BE2C (cell line): Measurements from ENCODE around the gene SLC4A5.
"Not testable (repeated sequence)": the region's sequence is repeated elsewhere in the genome, so short reads cannot be mapped to it uniquely, and the experiment has no call there.

Experiments
- DNase-seq: peaks from one replicate; pipeline ENCODE4 v3.0.0-alpha.2; 2020
- H3K27me3 ChIP-seq: fragments of 250-450 bp; sonication (Bioruptor Pico); 2 replicates; pipeline ENCODE4 v1.5.1; 2020; ENCODE audit warnings: mild to moderate bottlenecking
- H3K36me3 ChIP-seq: fragments of 250-450 bp; sonication (Bioruptor Pico); 2 replicates; pipeline ENCODE4 v1.5.1; 2020; ENCODE audit warnings: mild to moderate bottlenecking
- H3K4me1 ChIP-seq: fragments of 250-450 bp; sonication (Bioruptor Pico); 2 replicates; pipeline ENCODE4 v1.5.1; 2020
- H3K4me3 ChIP-seq: 2 replicates; pipeline ENCODE4 v1.5.1; 2011; ENCODE audit warnings: low read depth, low read length
- H3K9me3 ChIP-seq: fragments of 250-450 bp; sonication (Bioruptor Pico); 2 replicates; pipeline ENCODE4 v1.5.1; 2020
- TF ChIP-seq, protein P1 (sequence below): IDR thresholded peaks from 2 replicates; pipeline ENCODE4 v1.5.1; 2012; ENCODE audit warnings: mild to moderate bottlenecking, low read depth, low read length

SLC4A5 gene

DNA sequence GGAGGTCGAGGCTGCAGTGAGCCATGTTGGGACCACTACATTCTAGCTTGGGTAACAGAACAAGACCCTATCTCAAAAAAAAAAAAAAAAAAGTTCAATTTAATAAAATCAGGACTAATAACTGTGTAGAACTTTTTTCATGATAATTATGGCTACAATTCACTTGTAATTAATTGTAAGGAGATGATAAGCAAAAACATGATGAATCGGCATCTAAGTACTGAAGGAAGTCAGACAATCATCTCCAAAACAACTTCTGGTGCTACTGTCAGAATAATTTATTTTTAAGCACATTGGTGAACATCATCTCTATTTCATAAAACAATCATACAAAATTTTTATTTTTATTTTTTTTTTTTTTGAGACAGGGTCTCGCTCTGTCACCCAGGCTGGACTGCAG, 154.5 kb downstream of the SLC4A5 start:
- TF ChIP-seq, protein P1, sequence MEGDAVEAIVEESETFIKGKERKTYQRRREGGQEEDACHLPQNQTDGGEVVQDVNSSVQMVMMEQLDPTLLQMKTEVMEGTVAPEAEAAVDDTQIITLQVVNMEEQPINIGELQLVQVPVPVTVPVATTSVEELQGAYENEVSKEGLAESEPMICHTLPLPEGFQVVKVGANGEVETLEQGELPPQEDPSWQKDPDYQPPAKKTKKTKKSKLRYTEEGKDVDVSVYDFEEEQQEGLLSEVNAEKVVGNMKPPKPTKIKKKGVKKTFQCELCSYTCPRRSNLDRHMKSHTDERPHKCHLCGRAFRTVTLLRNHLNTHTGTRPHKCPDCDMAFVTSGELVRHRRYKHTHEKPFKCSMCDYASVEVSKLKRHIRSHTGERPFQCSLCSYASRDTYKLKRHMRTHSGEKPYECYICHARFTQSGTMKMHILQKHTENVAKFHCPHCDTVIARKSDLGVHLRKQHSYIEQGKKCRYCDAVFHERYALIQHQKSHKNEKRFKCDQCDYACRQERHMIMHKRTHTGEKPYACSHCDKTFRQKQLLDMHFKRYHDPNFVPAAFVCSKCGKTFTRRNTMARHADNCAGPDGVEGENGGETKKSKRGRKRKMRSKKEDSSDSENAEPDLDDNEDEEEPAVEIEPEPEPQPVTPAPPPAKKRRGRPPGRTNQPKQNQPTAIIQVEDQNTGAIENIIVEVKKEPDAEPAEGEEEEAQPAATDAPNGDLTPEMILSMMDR = no peak
- no peaks in the 10 kb centered on the region for H3K27me3 ChIP-seq
- no peaks in the 10 kb centered on the region for H3K9me3 ChIP-seq
- H3K4me3 ChIP-seq = no peak overlapping the region
- H3K4me1 ChIP-seq = no peaks in the 10 kb centered on the region
- DNase-seq = no peak
- H3K36me3 ChIP-seq = no peaks in the 10 kb centered on the region

DNA sequence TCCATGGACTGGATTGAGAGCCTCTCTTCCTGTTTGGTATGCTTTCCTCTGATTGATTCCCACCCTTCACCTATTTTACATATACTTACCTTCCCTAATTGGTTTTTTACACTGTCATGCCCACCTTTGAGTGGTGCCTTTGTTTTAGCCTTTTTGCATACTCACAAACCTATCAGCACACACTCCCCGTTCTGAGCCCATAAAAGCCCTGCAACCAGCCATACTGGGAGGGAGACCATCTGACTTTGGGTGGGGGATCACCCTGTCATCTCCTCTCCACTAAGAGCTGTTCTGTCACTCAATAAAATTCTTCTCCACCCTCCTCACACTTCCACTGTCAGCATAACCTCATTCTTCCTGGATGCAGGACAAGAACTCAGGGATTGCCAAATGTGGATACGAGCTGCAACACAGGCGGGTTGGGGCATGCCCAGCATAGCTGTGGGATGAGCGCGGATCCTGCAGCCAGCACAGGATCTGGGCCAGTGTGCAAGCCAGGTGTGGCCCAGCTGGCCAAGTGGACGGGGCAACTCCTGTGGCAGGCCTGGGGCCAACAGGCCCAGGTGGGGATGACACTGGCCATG, 155.1 kb downstream of the SLC4A5 start:
- Histone ChIP-seq H3K4me3 (no peak overlapping the region), H3K9me3 (no peaks in the 10 kb centered on the region), H3K4me1 (no peaks in the 10 kb centered on the region), H3K27me3 (no peaks in the 10 kb centered on the region), H3K36me3 (no peaks in the 10 kb centered on the region)
- TF ChIP-seq, protein P1 = no peak
- DNase-seq = no peak

DNA sequence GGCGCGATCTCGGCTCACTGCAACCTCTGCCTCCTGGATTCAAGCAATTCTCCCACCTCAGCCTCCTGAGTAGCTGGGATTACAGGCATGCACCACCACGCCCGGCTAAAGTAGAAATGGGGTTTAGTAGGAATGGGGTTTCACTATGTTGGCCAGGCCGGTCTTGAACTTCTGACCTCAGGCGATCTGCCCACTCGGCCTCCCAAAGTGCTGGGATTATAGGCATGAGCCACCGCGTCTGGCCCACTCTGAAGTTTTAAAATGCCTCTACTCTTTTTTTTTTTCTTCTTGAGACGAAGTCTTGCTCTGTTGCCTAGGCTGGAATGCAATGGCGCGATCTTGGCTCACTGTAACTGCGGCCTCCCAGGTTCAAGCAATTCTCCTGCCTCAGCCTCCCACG, 156.5 kb downstream of the SLC4A5 start:
- not testable (repeated sequence) for H3K27me3 ChIP-seq, H3K36me3 ChIP-seq, H3K9me3 ChIP-seq, H3K4me1 ChIP-seq, H3K4me3 ChIP-seq, DNase-seq

DNA sequence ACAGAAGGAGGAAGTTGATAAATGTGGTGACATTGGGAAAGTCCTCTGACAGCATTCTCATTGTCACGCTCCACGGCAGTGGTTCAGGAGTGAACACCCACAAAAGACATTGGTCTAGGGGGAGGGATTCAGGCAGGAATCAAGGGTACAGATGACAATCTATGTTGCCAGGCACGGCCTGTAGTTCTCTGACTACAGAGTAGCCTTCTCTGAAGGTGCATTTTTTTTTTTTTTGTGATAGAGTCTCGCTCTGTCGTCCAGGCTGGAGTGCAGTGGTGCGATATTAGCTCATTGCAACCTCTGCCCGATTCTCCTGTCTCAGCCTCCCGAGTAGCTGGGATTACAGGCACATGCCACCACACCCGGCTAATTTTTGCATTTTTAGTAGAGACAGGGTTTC, 157.2 kb downstream of the SLC4A5 start:
- no peak for DNase-seq
- no peaks in the 10 kb centered on the region for H3K4me1 ChIP-seq

DNA sequence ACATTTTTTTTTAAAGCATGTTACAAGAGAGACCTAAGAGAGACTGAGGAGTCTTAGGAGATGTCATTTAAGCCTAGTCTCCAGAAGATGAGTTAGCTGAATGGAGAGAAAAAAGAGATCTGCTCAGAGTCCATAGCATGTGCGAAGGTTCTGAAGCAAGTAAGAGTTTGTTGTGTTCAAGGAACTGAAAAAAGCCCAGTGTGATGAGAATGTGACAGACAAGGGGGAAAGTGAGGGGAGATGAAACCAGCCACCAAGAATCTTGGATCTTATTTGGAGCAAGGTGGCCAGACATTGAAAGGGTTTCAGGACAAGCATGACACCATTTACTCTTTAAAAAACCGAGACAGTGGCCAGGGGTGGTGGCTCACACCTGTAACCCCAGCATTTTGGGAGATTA, 159.3 kb downstream of the SLC4A5 start:
- Histone ChIP-seq H3K9me3 (no peaks in the 10 kb centered on the region), H3K4me1 (no peaks in the 10 kb centered on the region), H3K36me3 (no peaks in the 10 kb centered on the region), H3K4me3 (no peak overlapping the region), H3K27me3 (no peaks in the 10 kb centered on the region)
- TF ChIP-seq, protein P1 = no peak
- DNase-seq = no peak

More for the DNA sequence above, 157.2 kb downstream of the SLC4A5 start:
- TF ChIP-seq, protein P1 = no peak
- no peaks in the 10 kb centered on the region for H3K27me3 ChIP-seq
- no peak overlapping the region for H3K4me3 ChIP-seq
- no peaks in the 10 kb centered on the region for H3K9me3 ChIP-seq
- no peaks in the 10 kb centered on the region for H3K36me3 ChIP-seq

DNA sequence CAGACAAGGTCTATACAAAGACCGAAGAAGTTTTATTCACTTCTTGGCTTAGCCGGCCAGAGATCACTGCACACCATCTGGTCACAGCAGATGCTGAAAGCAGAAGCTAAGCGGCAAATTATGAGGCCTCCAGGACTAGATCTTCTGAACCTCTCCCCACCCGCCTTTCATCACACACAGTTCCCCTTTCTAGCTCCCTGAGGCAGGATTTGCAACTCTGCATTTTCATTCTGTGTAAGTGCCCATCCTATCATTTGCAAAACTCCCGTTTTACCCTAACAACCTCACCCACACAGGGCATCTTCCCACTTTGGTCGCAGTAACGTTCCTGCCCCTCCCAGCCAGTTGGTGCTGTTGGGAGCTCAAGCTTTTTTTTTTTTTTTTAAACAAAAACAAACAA, 161.5 kb downstream of the SLC4A5 start:
- Histone ChIP-seq H3K4me1 (no peaks in the 10 kb centered on the region), H3K4me3 (no peak overlapping the region), H3K27me3 (no peaks in the 10 kb centered on the region), H3K9me3 (no peaks in the 10 kb centered on the region), H3K36me3 (no peaks in the 10 kb centered on the region)
- TF ChIP-seq, protein P1 = no peak
- no peak for DNase-seq
